GM23338 (cell line): ENCODE measurements around the gene KRTCAP3. TPM values are rescaled to one million over a fixed set of nuclear protein-coding genes. Genes with fewer than 3 reads are reported as not detected.
A peak's percentile ranks its signal among the peaks of the same experiment; 100 is the strongest.

Experiments
- ATAC-seq: fragments of 200-7000 bp; cut with Tn5 transposase; 3 replicates; pipeline ENCODE4 v1.9.1; 2020
- DNase-seq: peaks from one replicate; pipeline ENCODE4 v3.0.0-alpha.2; 2015; ENCODE audit warnings: low spot score
- H2AFZ ChIP-seq: fragments of 200-600 bp; sonication (generic); 2 replicates; pipeline ENCODE4 v1.8.0; 2016; ENCODE audit warnings: antibody characterized with exemption, mild to moderate bottlenecking, moderate library complexity
- H3F3A ChIP-seq: fragments of 200-600 bp; sonication (generic); replicated peaks from 2 replicates; pipeline ENCODE4 v1.8.0; 2017; ENCODE audit warnings: antibody characterized with exemption, mixed run types, low read depth
- H3K27ac ChIP-seq: fragments of 200-600 bp; sonication (generic); 2 replicates; pipeline ENCODE4 v1.6.1; 2016; ENCODE audit warnings: low read depth
- H3K27me3 ChIP-seq: fragments of 200-600 bp; sonication (generic); 2 replicates; pipeline ENCODE4 v1.8.0; 2016; ENCODE audit warnings: mild to moderate bottlenecking, mixed run types, moderate library complexity; ENCODE audit not compliant: insufficient read depth
- H3K36me3 ChIP-seq: fragments of 200-600 bp; sonication (generic); 2 replicates; pipeline ENCODE4 v1.8.0; 2016; ENCODE audit warnings: mild to moderate bottlenecking; ENCODE audit not compliant: insufficient read depth
- H3K4me1 ChIP-seq: fragments of 200-600 bp; sonication (generic); 2 replicates; pipeline ENCODE4 v1.8.0; 2016; ENCODE audit warnings: mild to moderate bottlenecking, moderate library complexity; ENCODE audit not compliant: insufficient read depth
- H3K4me2 ChIP-seq: fragments of 200-600 bp; sonication (generic); 2 replicates; pipeline ENCODE4 v1.7.1; 2017; ENCODE audit warnings: mixed run types
- H3K4me3 ChIP-seq: fragments of 200-600 bp; sonication (generic); 2 replicates; pipeline ENCODE4 v1.6.1; 2016; ENCODE audit warnings: mixed run types
- H3K79me2 ChIP-seq: fragments of 200-600 bp; sonication (generic); replicated peaks from 2 replicates; pipeline ENCODE4 v1.8.0; 2017; ENCODE audit warnings: mild to moderate bottlenecking; ENCODE audit not compliant: insufficient read depth
- H3K9me2 ChIP-seq: fragments of 200-600 bp; sonication (generic); 2 replicates; pipeline ENCODE4 v1.8.0; 2017; ENCODE audit not compliant: insufficient read depth
- H4K20me1 ChIP-seq: fragments of 200-600 bp; sonication (generic); replicated peaks from 2 replicates; pipeline ENCODE4 v1.8.0; 2017; ENCODE audit warnings: mild to moderate bottlenecking; ENCODE audit not compliant: insufficient read depth
- H3K27ac Mint-ChIP-seq: 2 replicates; pipeline ENCODE4 v1.8.0; 2020; ENCODE audit warnings: inconsistent platforms, mild to moderate bottlenecking, moderate library complexity, mixed read lengths
- H3K27me3 Mint-ChIP-seq: 3 replicates; pipeline ENCODE4 v1.8.0; 2022; ENCODE audit warnings: low read depth, mild to moderate bottlenecking, moderate library complexity, mixed read lengths, inconsistent platforms; ENCODE audit not compliant: insufficient read depth, poor library complexity
- H3K36me3 Mint-ChIP-seq: 3 replicates; pipeline ENCODE4 v1.8.0; 2021; ENCODE audit warnings: low read depth, mild to moderate bottlenecking, inconsistent platforms, moderate library complexity, mixed read lengths
- H3K4me1 Mint-ChIP-seq: 3 replicates; pipeline ENCODE4 v1.8.0; 2020; ENCODE audit warnings: mild to moderate bottlenecking, inconsistent platforms, mixed read lengths
- H3K4me3 Mint-ChIP-seq: 3 replicates; pipeline ENCODE4 v1.8.0; 2021; ENCODE audit warnings: moderate library complexity, mild to moderate bottlenecking, inconsistent platforms, mixed read lengths
- H3K9me3 Mint-ChIP-seq: 3 replicates; pipeline ENCODE4 v1.8.0; 2020; ENCODE audit warnings: moderate library complexity, mild to moderate bottlenecking, inconsistent platforms, mixed read lengths
- CTCF ChIP-seq, 2 experiments: fragments of 200-600 bp in 1 of 2; sonication (generic) in 1 of 2; conservative IDR thresholded peaks; 2 replicates each; pipeline versions ENCODE4 v1.5.1 to v1.6.1; 2016 to 2017; ENCODE audit warnings: antibody characterized with exemption in 2 of 2, low read depth in 2 of 2, mild to moderate bottlenecking in 2 of 2, moderate library complexity in 1 of 2
- ETS1 ChIP-seq: IDR thresholded peaks from 2 replicates; pipeline ENCODE4 v1.6.1; 2016; ENCODE audit warnings: antibody characterized with exemption
- EZH2 ChIP-seq: fragments of 200-600 bp; sonication (generic); IDR thresholded peaks from one replicate; pipeline ENCODE4 v1.8.0; 2017; ENCODE audit warnings: antibody characterized with exemption, mild to moderate bottlenecking, low read depth; ENCODE audit not compliant: unreplicated experiment
- EZH2phosphoT487 ChIP-seq: fragments of 200-600 bp; sonication (generic); IDR thresholded peaks from one replicate; pipeline ENCODE4 v1.8.1; 2018; ENCODE audit warnings: antibody characterized with exemption; ENCODE audit not compliant: unreplicated experiment
- JUNB ChIP-seq: IDR thresholded peaks from one replicate; pipeline ENCODE4 v1.6.1; 2016; ENCODE audit warnings: antibody characterized with exemption; ENCODE audit not compliant: unreplicated experiment
- NANOG ChIP-seq: IDR thresholded peaks from 2 replicates; pipeline ENCODE4 v1.6.1; 2016; ENCODE audit warnings: antibody characterized with exemption, borderline replicate concordance
- POLR2AphosphoS5 ChIP-seq: IDR thresholded peaks from 2 replicates; pipeline ENCODE4 v1.6.1; 2016; ENCODE audit warnings: antibody characterized with exemption, low read depth
- STAT1 ChIP-seq: IDR thresholded peaks from one replicate; pipeline ENCODE4 v1.6.1; 2016; ENCODE audit warnings: antibody characterized with exemption; ENCODE audit not compliant: unreplicated experiment
- ZNF462 ChIP-seq: fragments of 250-450 bp; sonication (Bioruptor Pico); IDR thresholded peaks from 2 replicates; pipeline ENCODE4 v1.5.0; 2020; ENCODE audit warnings: mild to moderate bottlenecking, moderate library complexity
- polyA plus RNA-seq: library from polyadenylated mRNA; unstranded; fragments of >200 nt; fragmentation: Nextera tagmentation; extraction: Ambion mirVana; gene quantifications from 2 replicates; pipeline ENCODE4 v1.2.1, GENCODE V29; 2016
- total RNA-seq: library from RNA; depleted of rRNA; stranded (reverse); fragments of >200 nt; shearing (Covaris generic); gene quantifications from 2 replicates; pipeline ENCODE4 v1.2.3, GENCODE V29; 2014

KRTCAP3 gene
- total and polyA plus RNA-seq, 2 experiments from 2014 or later, result 15.8 to 52.4 TPM

- TF ChIP-seq JUNB, result no peak
- TF ChIP-seq ETS1, result no peak
- TF ChIP-seq STAT1, result no peak
- no peak for TF ChIP-seq NANOG
- no peak for TF ChIP-seq EZH2phosphoT487
- no peak for TF ChIP-seq CTCF (conservative IDR thresholded peaks at IDR 0.05; ENCODE audit: low read depth in 2 of 2)
Observed at GRCh38 chr2:27398962-27399361, 43.2 kb upstream of the KRTCAP3 start (continued).

- no peak for DNase-seq
- H2AFZ ChIP-seq, result no peak overlapping the region
- H3K79me2 ChIP-seq, result peaks cover 100% of the 10 kb centered on the region
- Mint-ChIP-seq H3K27ac (0 out of 2 replicates have a peak overlapping the region, but pooled peaks have one; percentile 11), H3K27me3 (peaks cover 5% of the 10 kb centered on the region), H3K9me3 (no peaks in the 10 kb centered on the region), H3K36me3 (peaks cover 28% of the 10 kb centered on the region), H3K4me1 (no peaks in the 10 kb centered on the region), H3K4me3 (no peak overlapping the region)
- no peak overlapping the region for H3K4me3 ChIP-seq
- TF ChIP-seq EZH2 (no peak), ZNF462 (CRISPR knock-in tag) (no peak), EZH2phosphoT487 (no peak), POLR2AphosphoS5 (no peak), JUNB (no peak)
- no peaks in the 10 kb centered on the region for H3K27me3 ChIP-seq
- peaks cover 86% of the 10 kb centered on the region for H4K20me1 ChIP-seq
- H3K27ac ChIP-seq, result peak overlapping the region; percentile 45; the same call in 1 of the 2 replicates
- H3K9me2 ChIP-seq, result no peaks in the 10 kb centered on the region
- no peaks in the 10 kb centered on the region; the same call in 1 of the 2 replicates for H3F3A ChIP-seq
- H3K36me3 ChIP-seq, result no peaks in the 10 kb centered on the region
- no peak overlapping the region for H3K4me2 ChIP-seq
- no peak for ATAC-seq
- no peaks in the 10 kb centered on the region; the same call in 1 of the 2 replicates for H3K4me1 ChIP-seq
Observed at GRCh38 chr2:27400348-27401135, 41.6 kb upstream of the KRTCAP3 start.
